ENCODE measurements around the gene CSNK1G2.

- TF ChIP-seq CTCF (IDR thresholded peaks at IDR 0.05) (no peak), POLR2A (IDR thresholded peaks at IDR 0.05) (no peak)
Measured at GRCh38 chr19:1906985-1907562, 33.9 kb upstream of the CSNK1G2 start.
